Fibroblast of skin of scalp (primary cell): ENCODE data around the gene KLHL5. TPM values are rescaled to one million over a fixed set of nuclear protein-coding genes. Genes with fewer than 3 reads are reported as not detected.
A peak's percentile ranks its signal among the peaks of the same experiment; 100 is the strongest.
"Not testable (repeated sequence)": the region's sequence is repeated elsewhere in the genome, so short reads cannot be mapped to it uniquely, and the experiment has no call there.

Experiments used
- DNase-seq: peaks from one replicate; pipeline ENCODE4 v3.0.0-alpha.2; 2013
- polyA plus RNA-seq, 2 experiments: library from polyadenylated mRNA; unstranded; fragments of 120-200 nt; gene quantifications; one replicate each; pipeline ENCODE4 v1.2.1, GENCODE V29; 2013; ENCODE audit not compliant: insufficient read length in 2 of 2

Gene KLHL5, protein sequence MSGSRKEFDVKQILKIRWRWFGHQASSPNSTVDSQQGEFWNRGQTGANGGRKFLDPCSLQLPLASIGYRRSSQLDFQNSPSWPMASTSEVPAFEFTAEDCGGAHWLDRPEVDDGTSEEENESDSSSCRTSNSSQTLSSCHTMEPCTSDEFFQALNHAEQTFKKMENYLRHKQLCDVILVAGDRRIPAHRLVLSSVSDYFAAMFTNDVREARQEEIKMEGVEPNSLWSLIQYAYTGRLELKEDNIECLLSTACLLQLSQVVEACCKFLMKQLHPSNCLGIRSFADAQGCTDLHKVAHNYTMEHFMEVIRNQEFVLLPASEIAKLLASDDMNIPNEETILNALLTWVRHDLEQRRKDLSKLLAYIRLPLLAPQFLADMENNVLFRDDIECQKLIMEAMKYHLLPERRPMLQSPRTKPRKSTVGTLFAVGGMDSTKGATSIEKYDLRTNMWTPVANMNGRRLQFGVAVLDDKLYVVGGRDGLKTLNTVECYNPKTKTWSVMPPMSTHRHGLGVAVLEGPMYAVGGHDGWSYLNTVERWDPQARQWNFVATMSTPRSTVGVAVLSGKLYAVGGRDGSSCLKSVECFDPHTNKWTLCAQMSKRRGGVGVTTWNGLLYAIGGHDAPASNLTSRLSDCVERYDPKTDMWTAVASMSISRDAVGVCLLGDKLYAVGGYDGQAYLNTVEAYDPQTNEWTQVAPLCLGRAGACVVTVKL
- polyA plus RNA-seq (2013, experiment 1 of 2; ENCODE audit: insufficient read length) = 72.5 TPM
- 77.3 TPM for polyA plus RNA-seq (2013, experiment 2 of 2; ENCODE audit: insufficient read length)

GRCh38 chr4:39062094-39062769, at the start of gene KLHL5:
Gene KLHL5, plus strand, starts transcription at chr4:39062232. Its CDS starts 421 bp downstream, at chr4:39062653.
- peak; percentile 11 for DNase-seq

GRCh38 chr4:39014028-39014427, 48.0 kb upstream of the KLHL5 start:
- DNase-seq = no peak

DNA sequence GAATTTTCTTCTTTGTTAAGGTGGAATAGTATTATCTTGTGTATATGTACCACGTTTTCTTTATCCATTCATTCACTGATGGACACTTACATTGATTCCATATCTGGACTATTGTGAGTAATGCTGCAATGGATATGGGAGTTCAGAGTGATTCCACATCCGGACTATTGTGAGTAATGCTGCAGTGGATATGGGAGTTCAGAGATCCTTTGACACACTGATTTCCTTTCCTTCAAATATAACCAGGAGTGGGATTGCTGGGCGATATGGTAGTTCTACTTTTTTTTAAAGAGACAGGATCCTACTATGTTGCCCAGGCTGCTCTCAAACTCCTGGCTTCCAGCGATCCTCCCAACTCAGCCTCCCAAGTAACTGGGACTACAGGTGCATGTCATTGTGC, 41.9 kb upstream of the KLHL5 start:
- no peak for DNase-seq

GRCh38 chr4:39021631-39022030, 40.4 kb upstream of the KLHL5 start:
- peak; percentile 13 for DNase-seq

DNA sequence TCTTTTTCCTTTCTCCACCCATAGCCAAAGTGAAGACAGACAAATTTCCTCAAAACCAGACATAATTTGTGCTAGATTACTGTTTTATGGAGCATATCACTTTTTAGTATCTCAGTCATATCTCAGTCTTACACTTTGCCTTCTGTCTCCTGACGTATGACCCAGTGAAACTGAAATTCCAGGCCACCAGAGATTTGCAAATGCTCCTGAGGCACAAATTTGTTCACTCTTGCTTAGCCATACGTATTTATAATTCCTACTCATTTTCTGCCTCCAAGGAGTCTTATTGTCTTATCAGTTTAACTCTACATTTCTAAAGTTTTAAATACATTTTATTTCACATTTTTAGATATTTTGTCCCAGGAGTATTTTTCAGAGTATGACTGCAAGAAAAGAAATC, 39.8 kb upstream of the KLHL5 start:
- no peak for DNase-seq

DNA sequence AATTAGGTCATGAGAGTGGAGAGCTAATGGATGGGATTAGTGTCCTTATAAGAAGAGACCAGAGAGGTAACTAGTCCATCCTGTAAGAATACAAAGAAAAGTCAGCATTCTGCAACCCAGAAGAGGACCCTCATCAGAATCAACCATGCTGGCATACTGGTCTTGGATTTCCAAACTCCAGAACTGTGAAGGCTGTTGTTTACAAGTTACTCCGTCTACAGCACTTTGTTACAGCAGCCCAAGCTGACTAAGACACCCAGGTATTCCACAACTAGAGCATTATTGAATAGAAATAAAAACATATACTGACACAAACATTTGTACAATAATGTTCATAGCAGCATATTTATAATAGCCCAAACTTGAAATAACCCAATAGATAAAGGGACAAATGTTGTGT, 39.0 kb upstream of the KLHL5 start:
- DNase-seq = no peak

DNA sequence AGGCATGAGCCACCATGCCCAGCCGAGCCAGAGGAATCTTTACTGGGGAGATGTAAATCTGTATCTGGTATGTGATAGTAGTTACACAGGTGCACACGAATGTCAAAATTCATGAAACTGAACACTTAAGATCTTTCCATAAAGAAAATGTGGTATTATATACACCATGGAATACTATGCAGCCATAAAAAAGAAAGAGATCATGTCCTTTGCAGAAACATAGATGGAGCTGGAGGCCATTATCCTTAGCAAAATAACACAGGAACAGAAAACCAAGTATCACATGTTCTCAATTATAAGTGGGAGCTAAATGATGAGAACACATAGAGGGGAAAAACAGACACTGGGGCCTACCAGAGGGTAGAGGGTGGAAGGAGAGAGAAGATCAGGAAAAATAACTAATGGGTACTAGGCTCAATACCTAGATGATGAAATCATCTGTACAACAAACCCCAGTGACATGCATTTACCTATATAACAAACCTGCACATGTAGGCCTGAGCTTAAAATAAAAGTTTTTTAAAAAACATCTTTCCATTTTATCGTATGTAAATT, 37.6 kb upstream of the KLHL5 start:
- no peak for DNase-seq

- peak; percentile 26 for DNase-seq
These were observed 36.4 kb upstream of the KLHL5 start for GRCh38 chr4:39025552-39026085.

DNA sequence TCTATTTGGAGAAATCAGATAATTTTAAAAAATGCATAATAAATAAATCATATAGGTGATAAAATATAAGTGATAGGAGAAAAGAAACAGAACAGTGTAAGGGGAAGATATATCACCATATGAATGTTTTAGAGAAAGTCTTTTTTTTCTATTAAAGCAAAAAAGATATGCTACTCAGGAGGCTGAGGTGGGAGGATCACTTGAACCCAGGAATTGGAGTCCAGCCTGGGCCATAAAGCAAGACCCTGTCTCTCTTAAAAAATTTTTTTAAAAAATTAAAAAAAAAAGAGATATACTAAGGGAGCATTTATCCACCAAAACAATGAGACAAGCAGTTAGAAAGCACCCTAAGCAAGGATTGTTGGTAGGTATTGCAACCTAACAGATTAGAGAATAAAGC, 35.9 kb upstream of the KLHL5 start:
- DNase-seq = no peak

- no peak for DNase-seq
These were observed 32.0 kb upstream of the KLHL5 start for GRCh38 chr4:39029752-39030694.

DNA sequence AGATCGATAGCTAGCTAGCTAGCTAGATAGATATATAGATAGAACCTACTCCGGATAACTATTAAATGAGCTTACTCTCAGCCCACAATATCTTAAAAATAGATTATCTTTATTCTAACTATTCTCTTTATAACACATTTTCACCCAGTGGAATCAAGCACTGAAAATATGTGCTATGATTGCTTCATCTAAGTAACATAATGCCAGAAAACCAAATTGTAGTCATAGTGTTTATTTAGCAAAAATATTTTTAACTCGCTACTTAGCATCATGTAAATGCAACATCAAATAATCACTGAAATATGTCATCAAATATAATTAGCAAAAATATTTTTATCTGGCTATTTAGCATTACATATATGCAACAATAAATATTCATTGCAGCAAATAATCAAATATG, 31.3 kb upstream of the KLHL5 start:
- peak; percentile 33 for DNase-seq

- DNase-seq = not testable (repeated sequence)
These were observed 30.4 kb upstream of the KLHL5 start for GRCh38 chr4:39031590-39032020.

DNA sequence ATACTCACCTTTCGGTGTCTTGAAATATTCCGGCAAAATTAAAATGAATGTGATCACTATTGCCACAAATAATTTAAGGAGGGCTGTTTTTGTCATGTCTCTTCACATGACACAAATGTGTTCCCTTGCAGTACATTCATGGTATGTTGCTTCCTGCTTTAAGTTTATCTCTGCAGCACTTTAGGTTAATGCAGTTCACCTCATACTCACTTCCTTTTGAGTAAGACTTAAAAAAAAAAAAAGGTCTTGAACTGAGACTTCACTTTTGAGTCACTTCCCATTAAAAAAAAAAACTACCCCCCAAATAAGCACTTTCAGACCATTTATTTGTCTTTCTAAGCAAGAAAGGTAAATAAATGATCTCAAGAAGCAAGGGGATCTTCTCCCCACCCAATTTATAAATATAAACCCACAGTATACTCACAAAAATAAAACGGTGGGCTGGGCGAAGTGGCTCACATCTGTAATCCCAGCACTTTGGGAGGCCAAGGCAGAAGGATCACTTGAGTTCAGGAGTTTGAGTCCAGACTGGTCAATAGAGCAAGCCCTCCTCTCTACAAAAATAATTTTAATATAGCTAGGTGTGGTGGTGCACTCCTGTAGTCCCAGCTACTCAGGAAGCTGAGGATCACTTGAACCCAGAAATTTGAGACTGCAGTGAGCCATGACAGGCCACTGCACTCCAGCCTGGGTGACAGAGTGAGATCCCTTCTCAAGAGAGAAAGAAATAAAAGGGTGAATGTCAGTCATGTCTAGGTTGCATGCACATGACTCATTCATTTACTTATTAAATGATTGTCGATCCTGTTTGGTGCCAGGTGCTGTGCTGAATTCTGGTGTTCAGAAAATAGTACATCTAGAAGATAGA, 29.6 kb upstream of the KLHL5 start, which contains the start of gene TMEM156:
TSS of gene TMEM156 (minus strand) at position 192 of the 868 bp plus-strand sequence. CDS start at position 96, 96 bp downstream.
- DNase-seq = peak; percentile 22

DNA sequence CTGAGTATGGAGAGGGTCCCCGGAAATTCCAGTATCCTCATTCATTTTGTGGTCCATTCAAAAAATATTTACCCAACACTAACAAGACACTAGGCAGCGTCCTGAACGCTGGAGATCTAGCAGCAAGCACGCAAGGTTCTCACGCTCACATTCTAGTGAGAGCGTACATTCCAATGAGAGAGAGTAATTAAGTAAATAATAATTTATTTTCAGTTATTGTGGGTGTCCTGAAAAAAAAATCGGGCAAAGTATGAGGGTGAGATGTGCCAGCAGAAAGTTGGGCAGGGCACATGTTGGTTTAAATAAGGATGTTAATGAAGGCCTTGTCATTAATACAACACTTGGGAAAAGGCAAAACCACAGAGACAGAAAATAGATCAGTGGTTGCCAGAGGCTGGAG, 25.9 kb upstream of the KLHL5 start:
- DNase-seq = peak; percentile 85

DNA sequence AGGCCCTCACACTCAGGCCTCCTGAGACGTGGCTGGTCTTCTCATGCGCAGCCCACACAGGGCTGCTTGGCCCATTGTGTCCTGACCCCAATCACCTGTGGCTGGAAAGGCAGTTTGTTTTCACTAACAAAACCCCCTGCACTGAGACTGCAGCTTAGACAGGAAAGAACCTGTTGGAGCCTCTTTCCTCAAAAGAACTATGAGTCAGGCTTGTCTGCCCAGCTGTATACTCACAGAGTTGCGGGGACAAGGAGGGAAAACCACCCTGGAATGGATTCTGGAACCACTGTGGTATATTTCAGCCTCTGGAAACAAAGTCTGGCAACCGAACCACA, 24.6 kb upstream of the KLHL5 start:
- peak; percentile 29 for DNase-seq

DNA sequence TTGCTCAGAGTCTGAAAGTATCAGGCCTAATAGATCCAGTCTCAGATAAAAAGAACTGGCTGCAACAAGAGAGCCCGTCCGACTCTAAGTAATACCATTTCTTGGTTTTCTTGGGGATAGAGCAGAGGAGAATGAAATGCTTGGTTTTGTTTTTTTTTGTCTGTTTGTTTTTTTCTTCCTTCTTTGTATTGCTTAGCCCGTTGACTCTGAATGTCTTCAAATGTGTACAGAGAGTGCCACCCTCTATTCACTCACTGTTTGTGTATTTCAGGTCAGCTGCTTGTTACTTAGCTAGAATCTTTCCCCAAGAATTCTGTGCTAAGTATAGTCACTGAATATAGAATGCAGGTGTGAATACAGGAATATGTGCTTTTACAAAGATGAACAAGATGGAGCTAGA, 24.1 kb upstream of the KLHL5 start:
- DNase-seq = no peak

GRCh38 chr4:39039108-39039507, 22.9 kb upstream of the KLHL5 start:
- no peak for DNase-seq

DNA sequence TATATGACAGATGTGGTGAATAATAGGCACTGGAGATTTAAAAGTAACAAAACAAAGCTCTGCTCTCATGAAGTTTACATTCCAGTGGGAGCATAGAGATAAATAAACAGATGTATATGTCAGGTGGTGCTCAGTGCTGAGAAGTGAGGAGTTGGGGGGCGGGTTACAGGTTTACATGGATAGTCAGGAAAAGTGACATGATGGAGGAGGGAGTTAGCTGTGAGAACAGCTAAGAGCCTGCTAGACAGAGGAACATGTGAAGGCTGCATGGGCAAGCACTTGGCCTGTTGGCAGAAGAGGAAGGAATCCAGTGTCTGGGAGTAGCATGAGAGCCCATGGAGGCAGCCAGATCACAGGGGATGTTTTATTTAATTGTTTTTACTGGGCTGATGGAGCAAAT, 19.7 kb upstream of the KLHL5 start:
- no peak for DNase-seq

- DNase-seq = peak; percentile 14
These were observed 18.8 kb upstream of the KLHL5 start for GRCh38 chr4:39043058-39043860.
